Skin epidermis (tissue), 12 donors: ENCODE data around the gene CPNE8.

Experiments
- H3K27ac ChIP-seq, 21 experiments: fragments of 200-600 bp; sonication (generic) in 11 of 21; one replicate each; pipeline ENCODE4 v1.5.0; 2020; ENCODE audit warnings: mild to moderate bottlenecking in 3 of 21, inconsistent platforms in 2 of 21, moderate library complexity in 2 of 21
- H3K4me3 ChIP-seq, 7 experiments: fragments of 200-600 bp; sonication (generic) in 2 of 7; one replicate each; pipeline ENCODE4 v1.5.0; 2020; ENCODE audit warnings: inconsistent platforms in 2 of 7, mild to moderate bottlenecking in 2 of 7, moderate library complexity in 1 of 7

The CPNE8 gene

DNA sequence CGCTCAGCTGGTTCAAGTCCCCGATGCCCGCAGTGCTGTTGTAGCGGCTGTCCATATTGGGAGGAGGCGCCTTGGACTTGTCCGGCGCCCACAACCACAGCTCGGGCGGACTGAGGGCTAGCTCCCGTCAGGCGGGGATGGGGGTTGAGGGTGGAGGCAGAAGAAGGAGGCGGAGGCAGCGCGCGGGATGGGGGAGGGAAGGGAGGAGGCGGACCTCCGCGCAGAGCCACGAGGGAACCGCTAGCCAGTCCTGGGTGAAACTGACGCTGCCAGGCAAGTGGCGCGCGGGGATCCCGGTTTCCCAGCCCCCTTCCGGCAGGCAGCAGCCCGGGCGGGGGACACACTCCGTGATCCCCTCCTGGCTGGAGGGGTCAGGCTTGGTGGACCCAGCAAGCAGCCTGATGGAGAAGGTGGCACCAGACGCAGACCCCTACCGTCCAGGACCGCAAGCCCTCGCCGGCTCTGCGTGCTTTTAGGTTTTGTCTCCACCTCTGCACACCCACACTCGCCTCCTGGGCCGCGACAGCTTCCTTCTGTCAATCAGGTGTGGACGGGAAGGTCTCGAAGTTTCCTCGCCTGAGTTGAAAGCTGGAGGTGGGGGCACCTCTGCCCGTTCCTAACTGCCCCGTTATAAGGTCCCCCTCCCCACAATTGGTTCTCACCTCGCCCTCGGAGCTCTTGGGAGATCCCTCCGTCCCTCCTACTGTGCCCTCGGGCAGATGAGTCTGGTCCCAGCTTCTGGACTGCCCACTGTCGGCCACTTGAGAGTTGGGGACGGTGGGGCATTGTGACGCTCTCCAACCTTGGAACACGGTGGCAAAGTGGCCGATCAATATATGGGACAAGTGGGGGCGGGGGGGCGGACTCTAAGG lies at the start of gene CPNE8:
CPNE8 (minus strand) TSS at position 112 of the 872 bp plus-strand sequence; CDS start at position 55, 57 bp downstream.
- H3K27ac ChIP-seq = peak within 1 kb of the TSS; percentile 59 to 97 (median 89)

DNA sequence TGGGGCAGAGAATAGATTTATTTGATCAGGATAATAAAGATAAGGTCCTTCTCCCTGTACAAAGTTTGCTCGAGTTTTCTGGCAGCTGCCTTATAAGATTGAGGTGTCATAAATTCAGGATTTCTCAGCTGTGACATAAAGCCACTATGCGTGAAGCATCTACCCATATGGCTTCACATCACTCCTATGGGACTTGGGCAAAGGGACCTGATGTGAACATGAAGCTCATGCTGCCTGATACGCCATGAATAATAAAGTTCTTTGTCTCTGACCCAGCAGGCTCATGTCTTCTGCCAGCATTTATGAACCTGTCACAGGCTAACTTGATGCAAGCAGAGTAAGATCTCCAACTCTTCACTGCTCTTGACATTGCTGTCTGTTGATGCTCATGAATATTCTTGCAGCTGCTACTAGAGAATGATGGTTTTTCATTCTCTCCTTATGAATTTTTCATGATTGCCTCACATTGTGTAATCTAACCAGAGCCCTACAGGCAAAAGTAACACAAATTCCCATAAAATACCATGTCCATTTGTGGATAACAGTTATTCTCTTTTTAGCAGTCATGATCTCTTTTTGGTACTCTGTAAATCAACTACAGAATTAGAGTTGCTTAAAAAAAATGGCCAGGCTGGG lies 49.0 kb upstream of the CPNE8 start:
- Histone ChIP-seq H3K4me3 (no peak overlapping the region), H3K27ac (no peak overlapping the region)

More for the DNA sequence above, at the start of gene CPNE8:
- H3K4me3 ChIP-seq = peak within 1 kb of the TSS; percentile 58 to 73 (median 66)

DNA sequence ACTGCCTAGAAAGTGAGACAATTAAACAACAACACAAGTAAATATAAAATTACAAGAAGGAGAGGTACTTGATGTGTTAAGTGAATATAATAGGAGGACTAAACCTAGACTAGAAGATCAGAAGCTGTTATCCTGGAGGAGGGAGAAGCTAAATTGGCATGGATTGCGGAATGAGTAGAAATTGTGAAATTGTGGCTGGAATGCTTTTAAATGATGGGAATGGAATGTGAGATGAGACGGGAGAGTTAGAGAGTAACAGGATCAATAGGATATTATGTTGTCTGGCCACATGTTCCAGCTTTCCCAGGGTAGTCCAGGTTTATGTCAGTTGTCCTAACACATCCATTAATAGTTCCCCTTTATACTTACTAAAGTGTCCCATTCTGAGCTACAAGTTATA lies 44.0 kb upstream of the CPNE8 start:
- no peak overlapping the region for H3K4me3 ChIP-seq
- H3K27ac ChIP-seq = no peak overlapping the region

DNA sequence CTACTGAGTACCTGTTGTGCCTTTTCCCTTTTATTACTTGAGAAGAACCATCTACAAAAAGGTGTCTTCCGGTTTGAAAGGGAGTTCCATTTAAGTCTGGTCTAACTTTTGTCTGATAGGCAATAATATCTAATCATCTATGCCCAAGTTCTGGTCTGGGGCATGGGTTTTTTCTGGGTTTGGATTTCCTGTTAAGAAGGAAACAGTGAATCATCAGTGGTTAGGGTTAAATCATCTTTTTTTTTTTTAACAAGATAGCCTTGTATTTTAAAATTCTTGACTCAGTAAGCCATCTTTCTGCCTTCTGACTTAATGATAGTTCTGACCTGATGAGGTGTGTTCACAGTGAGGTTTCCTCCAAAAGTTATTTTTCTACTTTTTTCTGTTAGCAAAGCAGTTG lies 29.3 kb upstream of the CPNE8 start:
- H3K4me3 ChIP-seq = no peak overlapping the region
- no peak overlapping the region for H3K27ac ChIP-seq

DNA sequence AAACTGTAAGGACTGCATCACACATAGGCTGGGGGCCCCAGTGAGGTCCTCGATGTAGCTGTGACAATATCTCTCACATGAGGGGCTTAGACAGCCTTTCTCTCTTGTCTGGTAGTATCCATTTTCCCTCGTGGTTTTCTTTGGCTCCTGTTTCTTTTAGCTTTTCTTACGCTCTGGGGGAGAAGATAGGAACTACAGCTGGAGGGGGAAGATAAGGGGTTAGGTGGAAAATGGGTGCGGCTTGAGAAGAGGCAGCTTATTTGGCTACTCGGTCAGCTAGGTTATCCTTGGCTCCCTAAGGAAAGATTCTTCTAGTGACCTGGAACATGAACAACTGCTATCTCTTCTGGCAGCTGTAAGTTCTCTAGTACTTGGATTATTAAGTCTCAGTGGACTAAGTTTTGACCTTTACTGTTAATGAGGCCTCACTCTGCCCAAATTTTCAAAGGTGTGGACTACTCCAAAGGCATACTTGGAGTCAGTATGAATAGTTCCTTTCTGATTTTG lies 28.7 kb upstream of the CPNE8 start:
- H3K4me3 ChIP-seq = no peak overlapping the region
- H3K27ac ChIP-seq = no peak overlapping the region

DNA sequence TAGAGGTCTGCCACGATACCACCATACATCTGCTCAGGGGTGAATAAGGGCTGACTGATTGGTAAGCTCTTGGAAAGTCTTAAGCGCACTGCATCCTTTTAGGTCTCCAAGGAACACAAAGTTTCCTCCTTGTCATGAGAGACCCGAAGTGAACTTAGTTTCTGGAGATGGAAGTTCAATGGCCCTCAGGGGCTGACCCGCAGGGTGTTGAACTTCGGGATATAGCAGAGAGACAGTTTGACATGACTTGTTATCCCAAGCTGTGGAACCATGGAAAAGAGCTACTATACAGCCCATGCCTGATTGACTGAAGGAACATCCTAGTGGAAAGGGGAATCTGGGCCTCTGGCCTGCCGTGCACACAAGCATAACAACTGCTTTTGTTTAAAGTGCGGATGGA lies 26.9 kb upstream of the CPNE8 start:
- Histone ChIP-seq H3K4me3 (no peak overlapping the region), H3K27ac (no peak overlapping the region)

DNA sequence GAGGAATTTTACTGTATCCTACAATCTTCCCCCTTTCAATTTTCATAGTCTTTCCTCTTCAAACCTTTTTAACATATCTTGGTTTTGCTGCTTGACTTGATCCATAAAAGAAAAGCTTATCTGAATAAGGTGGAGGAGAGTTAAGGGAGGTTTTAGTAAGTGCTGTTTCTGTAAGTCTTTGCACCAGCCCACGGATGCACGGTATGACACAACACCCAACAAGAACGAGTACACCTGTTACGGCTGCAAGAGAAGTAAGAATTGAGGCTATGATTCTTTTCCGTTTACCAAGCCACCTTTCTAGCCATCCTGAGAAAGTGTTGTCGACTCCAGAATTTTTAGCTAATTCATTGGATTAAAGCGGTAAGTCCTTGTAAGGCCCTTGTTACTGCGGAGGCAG lies 26.1 kb upstream of the CPNE8 start:
- Histone ChIP-seq H3K27ac (no peak overlapping the region), H3K4me3 (no peak overlapping the region)

DNA sequence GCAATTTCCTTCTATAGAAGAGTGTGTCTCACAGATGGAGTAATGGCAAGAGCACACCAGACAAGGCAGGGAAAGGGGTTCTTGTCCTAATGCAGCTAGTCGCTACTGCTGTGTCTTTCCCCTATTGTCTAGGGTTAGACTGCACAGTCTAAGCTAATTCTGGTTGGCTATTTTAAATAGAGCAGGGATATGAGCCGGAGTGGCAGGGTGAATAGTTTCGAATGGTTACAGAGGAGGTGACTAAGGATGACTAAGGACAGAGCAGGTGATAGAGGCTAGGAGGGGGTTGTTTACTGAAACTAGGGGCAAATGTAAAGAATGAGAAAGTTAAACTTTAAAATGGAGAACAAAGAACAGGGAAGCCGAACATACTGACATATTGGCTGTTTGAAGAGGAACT lies 25.6 kb upstream of the CPNE8 start:
- Histone ChIP-seq H3K4me3 (no peak overlapping the region), H3K27ac (no peak overlapping the region)

DNA sequence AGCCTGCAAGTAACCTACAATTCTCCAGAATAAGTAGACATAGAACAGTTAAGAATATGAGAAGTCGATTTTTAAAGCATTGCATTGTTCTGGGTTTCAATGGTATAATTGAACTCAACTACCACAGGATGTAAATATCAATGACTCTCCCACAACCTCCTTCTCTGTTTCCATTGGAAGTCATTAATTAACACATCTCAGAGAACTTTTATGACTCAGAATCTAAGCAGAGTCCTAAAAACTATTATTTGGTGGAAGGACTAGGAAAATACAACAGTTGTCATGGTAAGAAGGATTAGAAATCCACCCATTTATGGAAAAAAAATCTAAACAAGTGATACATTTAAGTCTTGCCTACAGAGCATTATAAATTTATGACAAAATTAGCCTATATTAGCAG lies 21.1 kb upstream of the CPNE8 start:
- no peak overlapping the region for H3K27ac ChIP-seq
- no peak overlapping the region for H3K4me3 ChIP-seq

DNA sequence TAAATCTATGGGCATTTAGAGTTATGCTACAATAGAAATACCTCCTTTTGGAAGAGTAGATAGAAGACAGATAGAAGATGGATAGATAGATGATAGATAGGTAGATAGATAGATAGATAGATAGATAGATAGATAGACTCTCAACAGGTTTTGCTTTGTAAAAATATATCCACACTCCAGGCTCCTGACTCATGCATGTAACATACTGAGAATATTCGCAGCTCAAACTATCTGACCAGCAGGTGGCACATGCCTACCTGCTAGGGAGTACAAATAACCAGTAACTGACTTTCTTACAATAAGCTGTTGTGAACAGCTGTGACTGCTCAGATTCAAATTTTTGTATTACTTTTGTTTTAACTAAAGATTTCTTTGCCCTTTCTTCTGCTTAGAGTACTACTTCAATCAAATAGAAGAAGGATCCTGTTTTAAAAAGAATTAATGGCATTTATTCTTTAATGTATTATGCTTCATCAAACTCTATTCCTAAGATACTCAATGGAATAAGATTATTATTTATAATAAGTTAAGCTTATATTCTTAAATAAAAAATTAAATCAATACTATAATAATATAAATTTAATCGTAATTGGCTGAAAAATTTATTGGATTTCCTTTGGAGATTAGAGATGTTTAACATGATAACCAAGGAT lies 15.8 kb upstream of the CPNE8 start:
- no peak overlapping the region for H3K27ac ChIP-seq
- H3K4me3 ChIP-seq = no peak overlapping the region

DNA sequence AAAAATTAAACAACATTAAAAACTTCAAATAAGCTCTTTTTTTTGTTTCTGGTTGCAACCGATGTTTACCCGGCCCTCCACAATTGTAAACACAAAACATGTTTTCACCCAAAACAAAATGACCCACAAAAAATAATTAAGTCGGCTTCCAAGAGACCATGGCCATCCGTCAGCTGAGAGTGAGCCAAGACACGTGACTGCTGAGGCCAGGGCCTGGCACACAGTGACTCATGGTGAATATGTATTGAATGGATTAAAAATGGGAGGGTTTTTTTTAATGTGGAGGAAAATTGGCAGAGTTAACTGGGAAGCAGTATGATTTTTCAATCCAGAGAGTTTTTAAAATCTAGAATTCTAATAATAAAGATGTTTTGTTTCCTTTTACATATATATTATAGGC lies 13.8 kb upstream of the CPNE8 start:
- no peak overlapping the region for H3K4me3 ChIP-seq
- H3K27ac ChIP-seq = no peak overlapping the region

DNA sequence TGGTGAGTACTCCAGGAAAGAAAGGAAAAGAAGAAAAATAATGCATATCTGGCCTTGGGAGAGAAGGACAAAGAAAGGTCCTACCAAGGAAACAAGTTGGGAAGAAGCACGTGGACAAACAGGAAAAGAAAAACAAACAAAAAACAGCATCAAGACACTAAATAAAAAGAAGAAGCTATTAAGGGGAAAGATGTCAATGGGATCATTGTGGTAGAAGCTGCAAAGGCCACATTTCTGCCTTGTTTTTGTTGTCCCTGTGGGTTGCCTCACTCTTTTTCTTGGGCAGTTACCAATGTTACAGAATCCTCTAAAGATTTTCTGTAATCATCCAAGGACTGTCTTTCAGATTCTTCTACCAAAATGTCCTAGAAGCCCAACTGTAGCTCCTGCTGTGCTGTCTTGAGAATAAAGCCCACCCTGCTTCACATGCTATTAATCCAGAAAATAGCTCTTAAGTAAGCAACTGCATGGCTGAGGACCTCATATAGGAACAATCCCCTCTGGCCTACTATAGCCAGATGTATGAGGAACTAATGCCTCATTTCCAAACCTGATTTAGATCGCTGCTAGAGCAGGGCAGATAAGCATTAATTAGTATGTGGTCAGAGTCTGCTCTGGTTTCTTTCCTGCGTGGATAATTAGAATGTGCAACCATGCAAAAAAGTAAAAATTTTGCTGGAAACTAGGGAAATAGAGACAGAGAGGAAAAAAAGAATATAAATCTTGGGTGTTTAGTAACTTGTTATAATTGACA lies 10.2 kb upstream of the CPNE8 start:
- Histone ChIP-seq H3K4me3 (no peak overlapping the region), H3K27ac (no peak overlapping the region)

DNA sequence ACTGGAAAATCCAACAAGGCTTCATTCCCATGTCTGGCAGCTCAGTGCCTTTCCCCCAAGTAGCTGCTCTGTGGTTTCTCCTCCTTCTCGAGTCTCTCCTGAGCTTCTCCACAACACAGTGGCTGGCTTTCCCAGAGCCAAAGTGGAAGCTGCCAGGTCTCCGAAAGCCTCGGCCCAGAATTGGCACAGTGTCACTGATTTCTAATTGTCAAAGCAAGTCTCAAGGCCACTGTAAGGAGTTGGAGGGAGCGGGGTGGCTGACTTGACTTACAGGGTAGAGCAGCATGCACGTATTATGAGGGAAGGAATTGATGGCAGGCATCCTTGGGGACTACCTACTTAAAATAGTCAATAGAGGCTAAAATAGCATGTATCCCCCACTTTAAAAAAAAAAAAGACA lies 6.7 kb upstream of the CPNE8 start:
- Histone ChIP-seq H3K4me3 (no peak overlapping the region), H3K27ac (peak overlapping the region in 1 of 21 experiments; percentile 6)

DNA sequence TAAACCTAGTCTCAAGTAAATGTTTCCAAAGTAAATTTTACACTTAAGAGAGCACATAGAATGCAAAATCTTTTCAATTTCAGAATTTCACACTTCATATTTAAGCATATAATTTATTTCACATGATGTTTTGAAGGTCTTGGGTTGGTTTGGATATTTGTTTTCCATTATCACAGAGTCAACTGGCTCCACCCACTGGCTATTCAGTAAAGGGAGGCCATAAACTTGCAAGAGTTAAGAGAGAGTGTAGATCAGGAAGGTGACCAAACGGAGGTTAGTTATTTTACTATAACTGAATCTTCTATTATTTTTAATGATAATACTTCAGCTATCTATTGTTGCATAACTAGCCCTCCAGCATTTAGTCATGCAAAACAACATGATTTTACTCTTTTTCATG lies 6.2 kb upstream of the CPNE8 start:
- Histone ChIP-seq H3K27ac (no peak overlapping the region), H3K4me3 (no peak overlapping the region)

DNA sequence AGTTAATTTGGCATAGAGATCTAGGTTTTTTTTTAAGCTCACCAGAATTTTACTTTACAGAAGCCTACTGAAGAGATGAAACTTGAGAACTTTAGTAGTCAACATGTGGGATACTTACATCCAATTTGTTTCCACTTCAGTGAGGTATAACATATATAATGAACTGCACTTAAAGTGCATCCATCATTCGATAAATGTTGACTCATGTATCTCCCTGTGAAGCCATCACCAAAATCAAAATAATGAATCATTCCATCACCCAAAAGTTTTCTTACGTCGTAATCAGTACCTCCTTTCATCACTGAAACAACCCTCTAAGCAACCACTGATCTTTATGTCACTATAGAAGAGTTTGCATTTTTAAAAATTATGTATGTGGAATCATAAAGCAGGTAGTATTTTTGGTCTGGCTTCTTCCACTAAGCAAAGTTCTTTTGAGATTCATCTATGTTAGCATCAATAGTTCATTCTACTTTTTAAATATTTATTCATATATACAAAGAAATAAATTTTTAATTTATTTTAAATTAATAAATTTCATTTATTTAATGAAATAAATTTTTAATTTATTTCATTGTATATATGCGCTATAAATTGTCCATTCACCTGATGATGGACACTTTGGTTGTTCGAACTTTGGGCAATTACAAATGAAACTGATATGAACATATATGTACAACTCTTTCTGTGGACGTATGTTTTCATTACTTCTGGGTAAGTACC lies 2.0 kb upstream of the CPNE8 start:
- Histone ChIP-seq H3K4me3 (peak overlapping the region; percentile 58 to 73 (median 66)), H3K27ac (peak overlapping the region in 12 of 21 experiments; percentile 59 to 97 (median 88))

DNA sequence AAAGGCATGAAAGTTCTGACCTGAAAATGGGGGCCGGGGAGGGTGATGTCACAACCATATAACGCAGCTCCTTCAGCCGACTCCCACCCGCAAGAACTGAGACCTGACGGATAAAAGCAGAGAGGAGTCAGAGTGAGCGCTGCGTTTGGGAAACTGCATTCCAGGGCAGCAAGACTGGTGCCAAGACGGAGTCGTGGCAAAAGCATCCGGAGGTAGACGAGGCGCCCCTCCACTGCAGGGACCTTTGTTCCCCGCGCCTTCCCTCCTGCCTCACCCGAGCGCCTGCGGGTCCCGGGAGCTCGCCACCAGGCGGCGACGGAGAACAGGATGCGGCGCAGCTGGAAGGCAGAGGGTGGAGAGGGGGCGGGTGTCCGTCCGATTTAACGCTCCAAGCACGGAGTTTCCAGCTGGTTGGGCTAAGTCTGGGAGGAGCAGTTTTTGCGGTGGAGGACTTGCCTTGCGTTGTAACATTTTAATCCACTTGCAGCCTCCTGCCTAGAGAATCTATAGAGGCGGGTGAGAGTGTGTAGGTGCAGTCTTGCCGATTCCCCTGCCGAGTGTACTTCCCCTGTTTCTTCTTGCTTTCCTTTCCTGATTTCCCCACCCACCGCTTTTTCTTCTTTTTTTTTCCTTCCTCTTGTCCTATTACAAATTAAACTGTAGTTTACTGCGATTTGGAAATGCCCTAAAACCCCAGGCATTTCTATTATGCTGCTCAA lies 1.2 kb upstream of the CPNE8 start:
- Histone ChIP-seq H3K4me3 (peak overlapping the region; percentile 58 to 73 (median 66)), H3K27ac (peak overlapping the region in 19 of 21 experiments; percentile 59 to 97 (median 89))

DNA sequence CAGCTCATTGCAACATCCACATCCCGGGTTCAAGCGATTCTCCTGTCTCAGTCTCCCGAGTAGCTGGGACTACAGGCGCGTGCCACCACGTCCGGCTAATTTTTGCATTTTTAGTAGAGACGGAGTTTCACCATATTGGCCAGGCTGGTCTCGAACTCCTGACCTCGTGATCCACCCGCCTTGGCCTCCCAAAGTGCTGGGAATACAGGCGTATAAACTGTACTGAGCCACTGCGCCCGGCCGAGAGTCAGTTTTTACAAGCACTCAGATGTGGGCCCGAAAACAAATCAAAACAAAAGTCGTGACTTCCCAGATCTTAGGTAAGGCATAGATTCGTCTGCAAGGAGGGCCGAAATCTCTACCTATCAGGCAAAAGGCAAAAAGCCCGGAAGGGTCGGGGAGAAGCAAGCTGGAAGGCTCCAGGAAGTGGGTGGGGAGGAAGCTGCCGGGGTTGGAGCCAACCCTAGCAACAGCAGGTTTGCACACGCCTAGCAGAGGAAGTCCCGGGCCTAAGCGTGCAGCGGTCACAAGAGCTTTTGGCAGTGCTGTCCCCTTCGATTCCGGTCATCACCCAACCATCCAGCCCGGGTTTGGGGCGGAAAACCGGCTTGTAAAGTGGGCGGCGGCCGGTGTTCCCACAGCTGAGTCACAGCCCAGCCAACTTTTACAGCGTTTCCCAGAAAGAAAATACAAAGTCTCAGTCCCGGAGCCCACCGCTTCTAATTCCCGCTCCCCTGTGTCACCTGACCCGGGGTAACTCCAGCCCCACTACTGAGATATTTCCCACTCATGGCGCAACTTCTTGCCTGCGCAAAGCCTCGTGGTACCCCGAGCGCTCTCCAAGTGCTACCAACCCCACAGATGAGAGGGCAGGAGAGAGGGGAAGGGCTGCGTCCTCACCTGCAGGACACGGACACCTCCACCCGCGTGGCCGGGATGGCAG lies 583 bp downstream of the CPNE8 start:
- H3K4me3 ChIP-seq = peak overlapping the region; percentile 58 to 73 (median 66)
- H3K27ac ChIP-seq = peak overlapping the region; percentile 47 to 97 (median 89)
